Cardiac fibroblast (primary cell): ENCODE measurements around the gene ELP4.
A peak's percentile ranks its signal among the peaks of the same experiment; 100 is the strongest.
"Not testable (repeated sequence)": the region's sequence is repeated elsewhere in the genome, so short reads cannot be mapped to it uniquely, and the experiment has no call there.

Experiments
- DNase-seq, 2 donors: peaks; one replicate each; pipeline versions ENCODE4 v3.0.0 to v3.0.0-alpha.2; 2010; ENCODE audit warnings: low read depth in 2 of 2
- H3K4me3 ChIP-seq, 2 donors: replicated peaks in 1 of 2; 1 replicate in 1 of 2; 2 replicates in 1 of 2; pipeline ENCODE4 v1.5.1; 2011; ENCODE audit warnings: low read depth in 2 of 2, low read length in 2 of 2, mild to moderate bottlenecking in 2 of 2, moderate library complexity in 1 of 2
- CTCF ChIP-seq: IDR thresholded peaks from one replicate; pipeline ENCODE4 v1.5.1; 2011; ENCODE audit warnings: low read depth, mild to moderate bottlenecking, low read length, inconsistent platforms

ELP4 gene

GRCh38 chr11:31535479-31535878, 25.9 kb downstream of the ELP4 start:
- DNase-seq, result no peak
- H3K4me3 ChIP-seq, result no peak overlapping the region
- no peak for TF ChIP-seq CTCF

GRCh38 chr11:31542862-31543261, 33.3 kb downstream of the ELP4 start:
- DNase-seq, result no peak

GRCh38 chr11:31555938-31556337, 46.4 kb downstream of the ELP4 start:
- H3K4me3 ChIP-seq, result no peak overlapping the region
- no peak for DNase-seq
- no peak for TF ChIP-seq CTCF

More at GRCh38 chr11:31542862-31543261, 33.3 kb downstream of the ELP4 start:
- no peak for TF ChIP-seq CTCF
- H3K4me3 ChIP-seq, result no peak overlapping the region

DNA sequence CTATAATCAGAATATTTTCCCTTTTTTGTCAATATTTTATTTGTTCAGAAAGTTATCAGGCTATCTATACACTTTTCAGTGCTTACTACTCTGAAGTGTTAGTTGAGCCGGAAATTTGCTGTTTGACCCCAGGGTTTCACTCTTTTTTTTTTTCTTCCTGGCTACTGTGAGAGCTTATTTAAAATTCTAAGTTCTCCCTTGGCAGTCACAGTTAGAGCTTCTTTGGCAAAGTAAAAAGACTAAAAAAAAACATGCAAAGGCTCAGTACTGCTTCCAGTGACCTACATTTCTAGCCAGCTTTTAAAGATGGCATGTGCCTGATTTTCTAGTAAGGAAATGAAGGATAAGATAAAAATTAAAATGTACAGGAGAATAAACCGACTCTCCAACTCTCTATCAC, 48.4 kb downstream of the ELP4 start:
- no peak overlapping the region for H3K4me3 ChIP-seq

GRCh38 chr11:31560842-31561476, 51.4 kb downstream of the ELP4 start:
- no peak for TF ChIP-seq CTCF
- DNase-seq, result no peak
- no peak overlapping the region for H3K4me3 ChIP-seq

More for the DNA sequence above, 48.4 kb downstream of the ELP4 start:
- DNase-seq, result peak in 1 of 2 donors; percentile 43
- no peak for TF ChIP-seq CTCF

DNA sequence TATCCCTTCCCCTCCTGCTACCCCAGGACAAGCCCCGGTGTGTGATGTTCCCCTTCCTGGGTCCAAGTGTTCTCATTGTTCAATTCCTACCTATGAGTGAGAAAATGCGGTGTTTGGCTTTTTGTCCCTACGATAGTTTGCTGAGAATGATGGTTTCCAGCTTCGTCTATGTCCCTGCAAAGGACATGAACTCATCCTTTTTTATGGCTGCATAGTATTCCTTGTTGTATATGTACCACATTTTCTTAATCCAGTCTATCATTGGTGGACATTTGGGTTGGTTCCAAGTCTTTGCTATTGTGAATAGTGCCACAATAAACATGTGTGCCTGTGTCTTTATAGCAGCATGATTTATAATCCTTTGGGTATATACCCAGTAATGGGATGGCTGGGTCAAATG, 55.0 kb downstream of the ELP4 start:
- not testable (repeated sequence) for H3K4me3 ChIP-seq, DNase-seq

DNA sequence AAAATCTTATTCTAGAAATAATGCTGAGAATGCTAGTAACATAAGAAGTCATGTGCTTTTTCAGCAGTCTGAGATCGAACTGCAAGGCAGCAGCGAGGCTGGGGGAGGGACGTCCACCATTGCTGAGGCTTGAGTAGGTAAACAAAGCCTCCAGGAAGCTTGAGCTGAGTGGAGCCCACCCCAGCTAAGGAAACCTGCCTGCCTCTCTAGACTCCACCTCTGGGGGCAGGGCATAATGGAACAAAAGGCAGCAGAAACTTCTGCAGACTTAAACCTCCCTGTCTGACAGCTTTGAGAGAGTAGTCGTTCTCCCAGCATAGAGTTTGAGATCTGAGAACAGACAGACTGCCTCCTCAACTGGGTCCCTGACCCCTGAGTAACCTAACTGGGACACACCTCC, 64.6 kb downstream of the ELP4 start:
- not testable (repeated sequence) for H3K4me3 ChIP-seq, DNase-seq

DNA sequence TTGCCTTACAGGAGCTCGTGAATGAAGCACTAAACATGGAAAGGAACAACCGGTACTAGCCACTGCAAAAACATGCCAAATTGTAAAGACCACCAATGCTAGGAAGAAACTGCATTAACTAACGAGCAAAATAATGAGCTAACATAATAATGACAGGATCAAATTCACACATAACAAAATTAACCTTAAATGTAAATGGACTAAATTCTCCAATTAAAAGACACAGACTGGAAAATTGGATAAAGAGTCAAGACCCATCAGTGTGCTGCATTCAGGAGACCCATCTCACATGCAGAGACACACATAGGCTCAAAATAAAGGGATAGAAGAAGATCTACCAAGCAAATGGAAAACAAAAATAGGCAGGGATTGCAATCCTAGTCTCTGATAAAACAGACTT, 66.2 kb downstream of the ELP4 start:
- DNase-seq, H3K4me3 ChIP-seq: not testable (repeated sequence)

- DNase-seq, H3K4me3 ChIP-seq: not testable (repeated sequence)
Measured at GRCh38 chr11:31579412-31579811, 69.8 kb downstream of the ELP4 start.
